Small intestine (tissue), 7 donors: Measurements from ENCODE around the gene KCNK13. TPM values are rescaled to one million over a fixed set of nuclear protein-coding genes. Genes with fewer than 3 reads are reported as not detected.

ENCODE experiments used
- DNase-seq, 2 donors: peaks; one replicate each; pipeline versions ENCODE4 v3.0.0 to v3.0.0-alpha.2; 2013
- FAIRE-seq: peaks from 2 replicates; lab custom pipeline; 2012; peaks lifted over from hg19 to GRCh38; lab: Jason Lieb, UNC
- H3K27ac ChIP-seq, 3 donors: one replicate each; pipeline ENCODE4 v1.5.1; 2013; ENCODE audit warnings: low read length in 2 of 3, mild to moderate bottlenecking in 2 of 3, control low read depth in 1 of 3, inconsistent platforms in 1 of 3, low read depth in 1 of 3, moderate library complexity in 1 of 3
- H3K27me3 ChIP-seq, 3 donors: one replicate each; pipeline ENCODE4 v1.6.1; 2013; ENCODE audit warnings: low read length in 3 of 3, inconsistent platforms in 1 of 3; ENCODE audit not compliant: control insufficient read depth in 3 of 3, insufficient read depth in 3 of 3
- H3K36me3 ChIP-seq, 3 donors: one replicate each; pipeline ENCODE4 v1.6.1; 2013; ENCODE audit warnings: low read length in 3 of 3, inconsistent platforms in 1 of 3, low read depth in 1 of 3, mild to moderate bottlenecking in 1 of 3, moderate library complexity in 1 of 3; ENCODE audit not compliant: control insufficient read depth in 3 of 3, insufficient read depth in 2 of 3
- H3K4me1 ChIP-seq, 3 donors: one replicate each; pipeline ENCODE4 v1.6.1; 2013; ENCODE audit warnings: low read length in 2 of 3, inconsistent platforms in 1 of 3, low read depth in 1 of 3, mild to moderate bottlenecking in 1 of 3, moderate library complexity in 1 of 3; ENCODE audit not compliant: control insufficient read depth in 3 of 3, insufficient read depth in 2 of 3
- H3K4me3 ChIP-seq, 3 donors: one replicate each; pipeline ENCODE4 v1.5.1; 2013; ENCODE audit warnings: low read length in 3 of 3, control low read depth in 1 of 3, inconsistent platforms in 1 of 3, low read depth in 1 of 3, mild to moderate bottlenecking in 1 of 3, moderate library complexity in 1 of 3
- H3K9me3 ChIP-seq, 2 donors: one replicate each; pipeline ENCODE4 v1.6.1; 2013; ENCODE audit warnings: low read depth in 1 of 2, low read length in 1 of 2; ENCODE audit not compliant: control insufficient read depth in 2 of 2, insufficient read depth in 1 of 2
- WGBS, 3 donors: extraction: QIAGEN DNeasy Blood & Tissue Kit; methylation state at CpG; one replicate each; pipeline ENCODE4 v1.1.7; 2013; 5-methylcytosine and 5-hydroxymethylcytosine counted together
- polyA plus RNA-seq, 4 donors: library from polyadenylated mRNA; stranded (reverse) in 3 of 4; unstranded in 1 of 4; fragments of 200-250 nt in 3 of 4; fragments of 120-200 nt in 1 of 4; gene quantifications; one replicate each; pipeline versions ENCODE4 v1.2.1 to v1.2.3, GENCODE V29; 2013
- donor health status: healthy with polysubstance abuse.
- donor health status: control.
- donor health status: control.
- donor health status: Bipolar disorder and iron deficiency.
- donor health status: healthy.

KCNK13 gene
- polyA plus RNA-seq, 4 donors, result 0.15 to 0.66 (median 0.54) TPM; not detected in 1

DNA sequence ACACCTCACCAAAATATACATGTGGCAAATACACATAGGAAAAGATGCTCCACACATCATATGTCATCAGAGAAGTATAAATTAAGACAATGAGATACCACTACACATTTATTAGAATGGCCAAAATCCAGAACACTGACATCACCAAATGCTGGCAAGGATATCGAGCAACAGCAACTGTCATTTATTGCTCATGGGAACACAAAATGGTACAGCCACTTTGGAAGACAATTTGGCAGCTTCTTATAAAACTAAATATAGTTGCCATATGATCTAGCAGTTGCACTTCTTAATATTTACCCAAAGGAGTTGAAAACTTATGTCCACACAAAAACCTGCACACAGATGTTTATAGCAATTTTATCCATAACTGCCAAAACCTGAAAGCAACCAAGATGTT lies 7.0 kb upstream of the KCNK13 start:
- H3K4me1 ChIP-seq, result no peaks in the 10 kb centered on the region
- H3K27me3 ChIP-seq, result peaks cover 0 to 19% (median 6%) of the 10 kb centered on the region in 3 donors
- no peak overlapping the region for H3K27ac ChIP-seq
- H3K4me3 ChIP-seq, result no peak overlapping the region
- DNase-seq, result no peak
- no peak for FAIRE-seq
- H3K9me3 ChIP-seq, result peaks cover 0 to 2% of the 10 kb centered on the region in 2 donors
- no peaks in the 10 kb centered on the region for H3K36me3 ChIP-seq
- WGBS, 3 donors, result 78 to 92% (median 91%) methylated on average over 1 of the region's 1 CpG

DNA sequence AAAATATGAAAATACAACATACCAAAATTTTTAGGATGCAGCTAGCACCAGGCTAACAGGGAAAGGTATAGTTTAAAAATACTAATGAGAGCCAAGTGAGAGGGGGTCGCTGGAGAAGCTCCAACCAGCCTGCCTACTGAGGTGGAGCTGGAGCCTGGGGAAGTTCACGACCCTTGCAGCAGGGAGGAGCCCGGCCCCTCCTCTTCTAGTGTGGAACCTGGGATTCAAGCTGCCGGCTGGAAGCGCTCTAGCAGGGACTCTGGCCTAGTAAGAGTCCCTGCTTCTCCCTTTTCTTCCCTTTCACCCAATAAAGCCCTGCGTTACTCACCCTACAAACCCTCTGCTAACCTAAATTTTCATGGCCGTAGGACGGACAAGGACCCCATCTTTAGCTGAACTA lies 5.0 kb upstream of the KCNK13 start:
- Histone ChIP-seq H3K4me3 (no peak overlapping the region), H3K27me3 (peaks cover 11 to 36% (median 16%) of the 10 kb centered on the region in 3 donors), H3K27ac (no peak overlapping the region), H3K4me1 (peaks cover 0 to 8% (median 2%) of the 10 kb centered on the region in 3 donors), H3K9me3 (peaks cover 0 to 2% of the 10 kb centered on the region in 2 donors), H3K36me3 (no peaks in the 10 kb centered on the region)
- DNase-seq (no peak), FAIRE-seq (no peak)
- 50 to 54% (median 51%) methylated on average over 8 of the region's 8 CpGs for WGBS, 3 donors

DNA sequence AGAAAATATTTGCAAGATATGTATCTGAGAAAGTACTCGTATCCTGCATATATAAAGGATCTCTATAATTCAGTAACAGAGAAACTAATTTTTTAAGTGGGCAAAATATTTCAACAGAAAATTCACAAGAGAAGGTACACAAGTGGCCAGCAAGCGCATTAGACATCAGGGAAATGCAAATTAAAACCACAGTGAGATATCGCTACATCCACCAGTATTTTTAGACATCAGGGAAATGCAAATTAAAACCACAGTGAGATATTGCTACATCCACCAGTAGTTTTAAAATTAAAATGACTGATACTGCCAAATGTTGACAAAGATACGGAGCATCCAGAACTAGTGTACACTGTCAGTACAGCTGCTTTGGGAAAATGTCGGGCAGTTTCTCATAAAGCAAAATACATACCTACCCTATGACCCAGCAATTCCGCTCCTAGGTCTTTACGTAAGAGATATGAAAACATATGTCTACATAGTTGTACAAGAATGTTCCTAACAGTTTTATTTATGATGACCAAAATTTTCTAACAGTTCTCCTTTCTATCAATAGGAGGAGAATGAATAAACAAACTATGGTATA lies 2.8 kb upstream of the KCNK13 start:
- WGBS, 3 donors, result 80 to 86% (median 82%) methylated on average over 7 of the region's 7 CpGs
- peaks cover 0 to 2% of the 10 kb centered on the region in 2 donors for H3K9me3 ChIP-seq
- no peak for FAIRE-seq

DNA sequence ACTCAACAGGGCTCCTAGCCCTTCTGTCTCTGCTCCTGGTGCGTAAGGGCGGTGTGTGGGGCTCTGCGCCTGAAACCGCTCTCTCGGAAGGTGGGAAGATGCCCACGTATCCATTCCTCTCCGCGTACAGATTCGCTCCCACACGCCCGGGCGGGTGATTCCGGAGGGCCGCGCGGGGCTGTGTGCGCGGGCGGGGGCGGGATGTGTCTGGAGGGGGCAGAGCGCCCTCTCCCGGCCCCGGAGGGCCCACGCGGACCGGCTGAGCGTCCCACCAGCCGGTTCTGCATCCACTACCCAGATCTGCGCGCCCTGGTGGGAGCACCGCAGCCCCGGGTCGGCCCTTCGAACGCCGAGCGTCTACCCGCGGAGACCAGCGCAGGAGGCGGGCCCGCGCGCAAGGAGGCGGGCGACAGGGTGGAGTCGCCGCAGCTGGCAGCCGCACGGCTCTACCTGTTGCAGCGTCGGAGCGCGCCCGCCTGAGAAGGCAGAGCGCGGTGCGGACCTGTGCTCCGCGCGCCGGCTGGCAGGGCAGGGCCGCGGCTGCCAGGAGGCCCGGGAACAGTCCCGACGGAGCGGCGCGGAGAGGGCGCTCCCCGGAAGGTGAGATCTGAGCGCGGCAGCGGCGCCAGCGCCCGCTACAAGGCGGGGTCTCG lies 1.4 kb upstream of the KCNK13 start:
- Histone ChIP-seq H3K27ac (no peak overlapping the region), H3K36me3 (no peaks in the 10 kb centered on the region), H3K4me1 (peaks cover 2 to 8% (median 4%) of the 10 kb centered on the region in 3 donors), H3K27me3 (peaks cover 12 to 64% (median 34%) of the 10 kb centered on the region in 3 donors), H3K4me3 (peak overlapping the region in 2 of 3 donors; percentile 19 to 43), H3K9me3 (peaks cover 0 to 2% of the 10 kb centered on the region in 2 donors)
- 1% methylated on average over 61 to 80 of the region's 80 CpGs for WGBS, 3 donors
- DNase-seq (peak; percentile 52 to 70), FAIRE-seq (no peak)

More for the DNA sequence above, 2.8 kb upstream of the KCNK13 start:
- Histone ChIP-seq H3K4me3 (no peak overlapping the region), H3K27me3 (peaks cover 12 to 52% (median 30%) of the 10 kb centered on the region in 3 donors), H3K27ac (no peak overlapping the region), H3K36me3 (no peaks in the 10 kb centered on the region), H3K4me1 (peaks cover 2 to 8% (median 4%) of the 10 kb centered on the region in 3 donors)
- no peak for DNase-seq

DNA sequence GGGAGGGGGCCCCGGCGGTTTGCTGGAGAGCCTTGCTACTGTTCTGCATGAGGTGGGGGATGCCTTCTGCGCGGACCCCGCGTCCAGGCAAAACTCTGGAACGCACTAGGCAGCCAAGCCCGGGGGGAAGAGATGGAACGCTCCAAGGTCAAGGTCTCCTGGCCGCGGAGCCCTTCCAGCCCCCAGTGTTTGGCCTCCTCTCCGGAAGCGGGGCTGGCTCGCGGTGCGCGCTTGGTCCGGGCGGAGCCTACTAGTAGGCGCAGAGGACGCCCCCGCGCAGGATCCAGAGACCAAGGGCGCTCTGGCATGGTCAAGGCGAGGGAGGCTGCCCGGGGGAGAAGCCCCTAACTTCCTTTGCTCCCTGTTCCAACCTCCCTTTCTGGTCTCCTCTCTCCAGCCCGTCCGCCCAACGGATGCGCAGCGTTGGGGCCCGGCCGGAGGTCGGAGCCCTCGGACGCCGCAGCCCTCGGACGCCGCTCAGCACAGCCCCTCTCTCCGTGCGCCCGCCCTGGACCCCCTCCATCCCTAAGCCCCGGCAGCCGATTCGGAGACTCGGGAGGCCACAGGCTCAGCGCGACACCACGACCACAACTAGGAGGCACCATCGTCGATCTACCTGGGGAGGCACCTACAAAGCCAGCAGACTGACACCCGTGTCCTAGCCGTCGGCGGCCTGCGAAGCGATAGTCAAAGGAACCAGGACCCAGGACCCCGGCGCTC lies 669 bp upstream of the KCNK13 start:
- Histone ChIP-seq H3K4me1 (peaks cover 2 to 8% (median 4%) of the 10 kb centered on the region in 3 donors), H3K27me3 (peaks cover 12 to 68% (median 38%) of the 10 kb centered on the region in 3 donors), H3K27ac (no peak overlapping the region), H3K36me3 (no peaks in the 10 kb centered on the region), H3K4me3 (peak overlapping the region; percentile 19 to 43 (median 23)), H3K9me3 (peaks cover 0 to 2% of the 10 kb centered on the region in 2 donors)
- FAIRE-seq, result no peak
- 1 to 3% (median 2%) methylated on average over 44 to 60 of the region's 60 CpGs for WGBS, 3 donors
- DNase-seq, result peak in 1 of 2 donors; percentile 8

DNA sequence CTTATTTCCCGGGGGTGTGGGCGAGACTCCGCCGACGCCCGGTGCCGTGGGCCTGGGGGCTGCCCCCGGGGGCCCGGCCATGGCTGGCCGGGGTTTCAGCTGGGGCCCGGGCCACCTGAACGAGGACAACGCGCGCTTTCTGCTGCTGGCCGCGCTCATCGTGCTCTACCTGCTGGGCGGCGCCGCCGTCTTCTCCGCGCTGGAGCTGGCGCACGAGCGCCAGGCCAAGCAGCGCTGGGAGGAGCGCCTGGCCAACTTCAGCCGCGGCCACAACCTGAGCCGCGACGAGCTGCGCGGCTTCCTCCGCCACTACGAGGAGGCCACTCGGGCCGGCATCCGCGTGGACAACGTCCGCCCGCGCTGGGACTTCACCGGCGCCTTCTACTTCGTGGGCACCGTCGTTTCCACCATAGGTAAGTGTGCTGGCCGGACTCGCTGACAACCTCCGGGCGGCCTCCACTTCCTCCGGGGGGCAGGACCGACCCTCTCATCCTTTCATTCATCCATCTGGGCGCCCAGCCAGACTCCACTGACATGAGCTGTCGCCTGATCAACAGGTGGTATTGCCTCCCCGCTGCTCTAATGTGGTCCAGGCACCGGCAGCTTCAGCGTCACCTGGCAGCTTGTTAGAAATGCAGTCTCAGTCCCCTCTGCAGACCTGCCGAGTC lies 467 bp downstream of the KCNK13 start:
- 0 to 1% (median 1%) methylated on average over 50 to 63 of the region's 63 CpGs for WGBS, 3 donors

DNA sequence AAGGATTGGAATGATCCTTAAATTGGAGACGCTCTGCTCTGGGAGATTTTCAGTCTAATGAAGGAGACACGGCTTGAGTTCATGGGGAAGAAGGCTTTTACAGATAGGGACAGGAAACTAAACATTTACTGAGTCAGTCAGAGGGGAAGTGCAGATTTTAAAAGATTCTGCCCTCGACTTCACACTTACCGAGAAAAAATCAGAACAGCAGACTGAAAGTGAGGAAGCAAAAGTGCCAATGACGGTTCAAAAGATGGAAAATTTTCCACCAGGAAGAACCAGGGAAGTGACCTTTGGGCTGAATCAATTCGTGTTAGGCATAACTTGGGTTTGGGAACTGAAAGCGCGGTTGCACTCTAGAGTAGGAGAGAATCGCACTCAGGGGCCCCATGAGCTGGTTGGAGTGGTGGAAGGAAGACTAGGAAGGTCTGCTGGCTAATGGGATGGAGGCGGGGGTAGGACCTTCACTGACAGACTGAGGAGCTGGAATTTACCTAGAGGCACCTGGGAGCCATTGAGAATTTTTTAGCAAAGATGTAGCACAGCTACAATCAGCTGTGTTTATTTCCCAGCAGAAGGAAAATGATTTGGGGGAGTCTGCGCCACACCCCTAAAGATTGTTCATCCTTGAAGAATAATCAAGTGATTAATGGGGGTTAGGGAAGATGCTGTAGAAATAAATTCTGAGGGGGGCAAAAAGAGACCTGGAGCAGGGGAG lies 1.2 kb downstream of the KCNK13 start:
- 12 to 24% (median 19%) methylated on average over 11 of the region's 11 CpGs for WGBS, 3 donors
- Histone ChIP-seq H3K4me3 (peak overlapping the region in 1 of 3 donors; percentile 43), H3K27me3 (peaks cover 12 to 61% (median 38%) of the 10 kb centered on the region in 3 donors), H3K4me1 (peaks cover 2 to 8% (median 4%) of the 10 kb centered on the region in 3 donors), H3K36me3 (no peaks in the 10 kb centered on the region), H3K9me3 (peaks cover 0 to 2% of the 10 kb centered on the region in 2 donors), H3K27ac (no peak overlapping the region)
- DNase-seq (peak in 1 of 2 donors; percentile 27), FAIRE-seq (no peak)

More for the DNA sequence above, 467 bp downstream of the KCNK13 start:
- peak overlapping the region in 2 of 3 donors; percentile 23 to 43 for H3K4me3 ChIP-seq
- DNase-seq, result peak; percentile 15 to 48
- H3K27ac ChIP-seq, result no peak overlapping the region
- H3K9me3 ChIP-seq, result peaks cover 0 to 2% of the 10 kb centered on the region in 2 donors
- H3K36me3 ChIP-seq, result no peaks in the 10 kb centered on the region
- H3K4me1 ChIP-seq, result peaks cover 2 to 8% (median 4%) of the 10 kb centered on the region in 3 donors
- no peak for FAIRE-seq
- H3K27me3 ChIP-seq, result peaks cover 12 to 63% (median 38%) of the 10 kb centered on the region in 3 donors
